AG09309 (cell line): Measurements from ENCODE around the gene PCDH9.

Experiments
- DNase-seq: peaks from one replicate; pipeline ENCODE4 v3.0.0-alpha.2; 2010; ENCODE audit warnings: low read depth
- H3K4me3 ChIP-seq: 2 replicates; pipeline ENCODE4 v1.5.1; 2011; ENCODE audit warnings: mild to moderate bottlenecking, low read depth, low read length, moderate library complexity; ENCODE audit not compliant: control insufficient read depth
- TF ChIP-seq, protein P1 (sequence below): IDR thresholded peaks from 2 replicates; pipeline ENCODE4 v1.5.1; 2011; ENCODE audit warnings: mild to moderate bottlenecking, low read depth, low read length, inconsistent platforms; ENCODE audit not compliant: insufficient read depth, control insufficient read depth; ENCODE audit errors: missing control alignments

PCDH9 gene

DNA sequence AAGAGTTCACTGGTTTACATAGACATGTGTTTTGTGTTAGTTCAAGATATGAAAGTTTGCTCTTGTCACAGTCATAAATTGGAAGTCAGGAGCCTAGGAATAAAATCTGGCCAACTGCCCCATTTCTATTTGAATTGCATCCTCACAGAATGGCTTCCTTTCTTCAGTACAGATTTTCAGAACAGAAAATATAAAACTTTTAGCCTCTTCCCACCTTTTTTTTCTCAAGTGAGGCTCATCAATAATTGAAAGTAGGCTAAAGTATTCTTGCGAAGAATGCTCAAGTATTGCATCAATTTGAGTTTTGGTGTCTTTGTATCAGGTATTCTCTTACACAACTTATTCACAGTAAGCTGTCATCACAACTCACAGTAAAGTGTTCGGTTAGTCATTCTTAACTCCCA, 802.7 kb downstream of the PCDH9 start:
- DNase-seq = no peak
- no peak overlapping the region for H3K4me3 ChIP-seq
- TF ChIP-seq, protein P1, sequence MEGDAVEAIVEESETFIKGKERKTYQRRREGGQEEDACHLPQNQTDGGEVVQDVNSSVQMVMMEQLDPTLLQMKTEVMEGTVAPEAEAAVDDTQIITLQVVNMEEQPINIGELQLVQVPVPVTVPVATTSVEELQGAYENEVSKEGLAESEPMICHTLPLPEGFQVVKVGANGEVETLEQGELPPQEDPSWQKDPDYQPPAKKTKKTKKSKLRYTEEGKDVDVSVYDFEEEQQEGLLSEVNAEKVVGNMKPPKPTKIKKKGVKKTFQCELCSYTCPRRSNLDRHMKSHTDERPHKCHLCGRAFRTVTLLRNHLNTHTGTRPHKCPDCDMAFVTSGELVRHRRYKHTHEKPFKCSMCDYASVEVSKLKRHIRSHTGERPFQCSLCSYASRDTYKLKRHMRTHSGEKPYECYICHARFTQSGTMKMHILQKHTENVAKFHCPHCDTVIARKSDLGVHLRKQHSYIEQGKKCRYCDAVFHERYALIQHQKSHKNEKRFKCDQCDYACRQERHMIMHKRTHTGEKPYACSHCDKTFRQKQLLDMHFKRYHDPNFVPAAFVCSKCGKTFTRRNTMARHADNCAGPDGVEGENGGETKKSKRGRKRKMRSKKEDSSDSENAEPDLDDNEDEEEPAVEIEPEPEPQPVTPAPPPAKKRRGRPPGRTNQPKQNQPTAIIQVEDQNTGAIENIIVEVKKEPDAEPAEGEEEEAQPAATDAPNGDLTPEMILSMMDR = no peak

DNA sequence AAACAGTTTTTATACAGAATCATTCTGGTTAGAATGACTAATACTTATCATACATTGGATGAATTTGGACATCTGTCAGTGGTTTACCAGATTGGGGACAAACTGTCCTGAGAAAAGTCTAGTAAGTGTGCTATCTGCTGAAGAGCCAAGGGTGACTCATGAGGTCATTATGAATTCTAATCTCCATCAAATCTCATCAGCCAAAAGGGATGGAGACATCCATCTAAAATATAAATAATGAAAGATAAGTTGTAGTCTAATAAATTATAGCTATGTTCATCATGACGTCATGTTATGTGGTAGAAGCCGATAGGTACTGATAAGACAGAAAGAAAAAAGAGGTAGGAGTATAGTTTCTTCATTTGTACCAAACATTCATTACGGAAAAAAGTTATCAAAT, 804.4 kb downstream of the PCDH9 start:
- no peak for DNase-seq
- H3K4me3 ChIP-seq = no peak overlapping the region
- TF ChIP-seq, protein P1 = no peak

DNA sequence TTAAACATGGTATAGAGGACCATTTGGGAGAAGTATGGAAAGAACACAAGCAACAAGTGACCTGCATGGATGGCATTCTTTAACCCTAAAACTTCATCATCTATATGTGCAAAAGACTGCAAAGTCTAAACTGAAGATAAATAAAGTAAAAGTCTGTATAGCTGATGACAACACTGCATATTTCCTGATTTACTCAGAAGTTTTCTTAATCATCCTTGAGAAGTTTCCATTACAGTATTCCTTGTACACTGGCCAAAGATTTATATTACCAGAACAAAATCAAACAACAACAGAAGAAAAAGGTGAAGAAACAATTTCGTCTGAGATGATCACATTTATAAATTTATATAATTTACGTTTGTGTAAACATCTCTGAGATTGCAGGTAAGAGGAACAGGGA, 805.7 kb downstream of the PCDH9 start:
- TF ChIP-seq, protein P1 = no peak
- no peak for DNase-seq

DNA sequence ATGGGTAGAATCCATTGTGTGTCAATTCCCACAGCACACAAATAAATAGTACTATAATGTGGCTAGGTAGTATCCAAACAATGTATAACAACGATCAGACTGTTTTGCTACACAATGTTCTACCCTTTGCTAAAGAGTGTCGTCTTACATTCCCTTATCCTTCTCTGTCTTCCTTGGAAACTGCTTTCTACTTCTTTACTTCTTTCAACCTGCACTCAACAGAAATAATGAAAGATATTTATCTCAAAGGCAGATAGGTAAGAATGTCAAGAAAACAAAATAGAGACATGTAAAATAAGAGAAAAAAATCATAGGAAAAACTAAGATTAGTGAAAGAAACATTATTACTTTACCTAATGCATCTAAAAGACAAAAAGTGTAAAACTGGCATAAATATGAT, 814.7 kb downstream of the PCDH9 start:
- DNase-seq = no peak
- TF ChIP-seq, protein P1 = no peak
- H3K4me3 ChIP-seq = no peak overlapping the region

More for the DNA sequence above, 805.7 kb downstream of the PCDH9 start:
- no peak overlapping the region for H3K4me3 ChIP-seq

DNA sequence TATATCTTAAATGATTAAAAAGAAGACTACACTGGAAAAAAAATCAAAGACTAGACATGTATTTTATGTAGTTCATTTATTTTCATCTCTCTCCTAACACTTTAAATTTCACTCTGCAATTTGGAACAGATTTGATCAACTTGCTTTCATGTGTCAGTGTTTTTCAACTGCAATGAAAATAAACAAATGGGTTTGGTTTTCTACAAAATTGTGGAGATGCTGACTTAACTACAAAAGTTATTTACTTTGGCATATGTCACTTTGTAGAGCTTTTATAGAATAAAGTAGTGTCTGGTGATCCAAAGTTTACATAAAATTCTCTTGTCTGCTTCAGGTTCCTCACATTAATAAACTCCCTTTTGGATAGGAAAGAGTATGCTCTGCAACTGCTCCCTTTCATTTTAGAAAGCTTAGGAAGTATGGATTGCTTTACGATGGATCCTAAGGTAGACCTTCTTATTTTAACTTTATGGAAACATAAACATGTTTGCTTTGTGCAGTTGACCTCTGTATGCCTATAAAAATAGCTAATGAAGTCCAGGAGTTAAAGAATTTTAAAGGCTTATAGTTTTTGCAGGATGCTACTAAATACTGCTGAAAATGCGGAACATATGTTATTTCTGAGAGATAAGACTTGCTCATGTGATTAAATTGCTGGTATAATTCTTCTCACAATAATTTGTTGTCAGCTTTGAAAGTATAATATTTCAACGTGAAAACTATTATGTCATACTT, 815.9 kb downstream of the PCDH9 start:
- DNase-seq = no peak
- no peak overlapping the region for H3K4me3 ChIP-seq
- TF ChIP-seq, protein P1 = no peak

DNA sequence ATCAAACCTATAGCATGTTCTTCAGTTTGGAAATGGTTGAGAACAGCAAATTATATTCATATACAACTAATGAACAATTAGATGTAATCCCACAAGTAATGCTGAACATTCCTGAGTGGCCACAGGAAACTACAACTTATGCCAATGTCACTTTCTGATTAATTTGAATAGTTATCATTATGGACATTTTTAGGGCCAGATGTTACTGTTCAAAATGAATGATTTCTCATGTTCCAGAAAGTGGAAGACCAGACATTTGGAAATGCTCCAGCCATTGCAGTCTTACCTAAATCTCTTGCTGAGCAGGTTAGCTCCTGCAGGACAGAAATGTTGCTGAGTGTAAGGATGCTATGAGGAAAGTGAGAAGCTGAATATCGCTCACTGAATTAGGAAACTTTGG, 819.8 kb downstream of the PCDH9 start:
- H3K4me3 ChIP-seq = no peak overlapping the region
- no peak for DNase-seq

More for the DNA sequence above, 819.8 kb downstream of the PCDH9 start:
- TF ChIP-seq, protein P1 = no peak
